NT2/D1 (cell line): ENCODE measurements around the gene PLXNA4.

Source experiments
- DNase-seq: peaks from one replicate; pipeline ENCODE4 v3.0.0-alpha.2; 2011; ENCODE audit warnings: low read depth, low spot score
- H3K27me3 ChIP-seq: 2 replicates; pipeline ENCODE4 v1.6.0; 2011; ENCODE audit warnings: mild to moderate bottlenecking; ENCODE audit not compliant: insufficient read length, insufficient read depth
- H3K36me3 ChIP-seq: 2 replicates; pipeline ENCODE4 v1.6.1; 2011; ENCODE audit warnings: mild to moderate bottlenecking, low read length, mixed read lengths; ENCODE audit not compliant: insufficient read depth, insufficient read length
- H3K4me1 ChIP-seq: 2 replicates; pipeline ENCODE4 v1.5.1; 2011; ENCODE audit not compliant: insufficient read depth, insufficient read length
- H3K4me3 ChIP-seq: 2 replicates; pipeline ENCODE4 v1.5.1; 2011; ENCODE audit warnings: low read depth; ENCODE audit not compliant: insufficient read length
- H3K9ac ChIP-seq: 2 replicates; pipeline ENCODE4 v1.6.0; 2011; ENCODE audit warnings: low read depth; ENCODE audit not compliant: insufficient read length
- H3K9me3 ChIP-seq: 2 replicates; pipeline ENCODE4 v1.5.1; 2011; ENCODE audit warnings: mild to moderate bottlenecking, low read length; ENCODE audit not compliant: insufficient read depth
- SUZ12 ChIP-seq: IDR thresholded peaks from 2 replicates; pipeline ENCODE4 v1.6.1; 2011; ENCODE audit not compliant: insufficient read length, insufficient read depth; ENCODE audit errors: extremely low read depth
- YY1 ChIP-seq: IDR thresholded peaks from 2 replicates; pipeline ENCODE4 v1.6.1; 2011; ENCODE audit not compliant: insufficient read length, insufficient read depth
- ZNF274 ChIP-seq: IDR thresholded peaks from 2 replicates; pipeline ENCODE4 v1.6.1; 2011; ENCODE audit warnings: mild to moderate bottlenecking, low read depth, low read length

The PLXNA4 gene

GRCh38 chr7:132578050-132578370 is 1.7 kb upstream of the PLXNA4 start:
- no peaks in the 10 kb centered on the region for H3K36me3 ChIP-seq
- peaks cover 2% of the 10 kb centered on the region for H3K4me1 ChIP-seq
- no peak for DNase-seq
- H3K9me3 ChIP-seq, result no peaks in the 10 kb centered on the region
- TF ChIP-seq YY1 (no peak), SUZ12 (no peak), ZNF274 (no peak)
- H3K9ac ChIP-seq, result no peak overlapping the region
- peak overlapping the region; percentile 13 for H3K4me3 ChIP-seq
- H3K27me3 ChIP-seq, result peaks cover 58% of the 10 kb centered on the region

GRCh38 chr7:132577206-132578049 is 1.2 kb upstream of the PLXNA4 start:
- TF ChIP-seq YY1 (no peak), SUZ12 (no peak)
- Histone ChIP-seq H3K27me3 (peaks cover 60% of the 10 kb centered on the region), H3K4me3 (peak overlapping the region; percentile 30), H3K9me3 (no peaks in the 10 kb centered on the region), H3K36me3 (no peaks in the 10 kb centered on the region), H3K4me1 (peaks cover 2% of the 10 kb centered on the region), H3K9ac (no peak overlapping the region)
- DNase-seq, result peak; percentile 63

- TF ChIP-seq SUZ12 (no peak), YY1 (no peak), ZNF274 (no peak)
- no peak for DNase-seq
- Histone ChIP-seq H3K9me3 (no peaks in the 10 kb centered on the region), H3K36me3 (no peaks in the 10 kb centered on the region), H3K4me1 (peaks cover 2% of the 10 kb centered on the region), H3K9ac (peak overlapping the region; percentile 61), H3K27me3 (peaks cover 60% of the 10 kb centered on the region), H3K4me3 (peak overlapping the region; percentile 45)
These were observed 433 bp upstream of the PLXNA4 start for GRCh38 chr7:132576721-132577085.

- H3K4me3 ChIP-seq, result peak overlapping the region; percentile 45
- H3K9me3 ChIP-seq, result no peaks in the 10 kb centered on the region
- peaks cover 2% of the 10 kb centered on the region for H3K4me1 ChIP-seq
- H3K27me3 ChIP-seq, result peaks cover 60% of the 10 kb centered on the region
- peak overlapping the region; percentile 61 for H3K9ac ChIP-seq
- TF ChIP-seq YY1 (no peak), SUZ12 (no peak), ZNF274 (no peak)
- DNase-seq, result peak; percentile 36
- H3K36me3 ChIP-seq, result no peaks in the 10 kb centered on the region
These were observed 770 bp downstream of the PLXNA4 start for GRCh38 chr7:132575419-132575981.

- no peaks in the 10 kb centered on the region for H3K9me3 ChIP-seq
- no peak for DNase-seq
- H3K36me3 ChIP-seq, result no peaks in the 10 kb centered on the region
- H3K27me3 ChIP-seq, result peaks cover 60% of the 10 kb centered on the region
- peaks cover 2% of the 10 kb centered on the region for H3K4me1 ChIP-seq
- H3K9ac ChIP-seq, result no peak overlapping the region
- TF ChIP-seq ZNF274 (no peak), YY1 (no peak), SUZ12 (no peak)
- H3K4me3 ChIP-seq, result no peak overlapping the region
These were observed 2.0 kb downstream of the PLXNA4 start for GRCh38 chr7:132574223-132574622.

- DNase-seq, result no peak
- Histone ChIP-seq H3K36me3 (no peaks in the 10 kb centered on the region), H3K9ac (no peak overlapping the region), H3K4me1 (peaks cover 2% of the 10 kb centered on the region), H3K27me3 (peaks cover 51% of the 10 kb centered on the region), H3K4me3 (no peak overlapping the region), H3K9me3 (no peaks in the 10 kb centered on the region)
- TF ChIP-seq YY1 (no peak), ZNF274 (no peak), SUZ12 (no peak)
These were observed 2.9 kb downstream of the PLXNA4 start for GRCh38 chr7:132573251-132573955.

- Histone ChIP-seq H3K4me3 (no peak overlapping the region), H3K4me1 (peaks cover 2% of the 10 kb centered on the region), H3K36me3 (no peaks in the 10 kb centered on the region), H3K9me3 (no peaks in the 10 kb centered on the region), H3K9ac (no peak overlapping the region), H3K27me3 (peaks cover 43% of the 10 kb centered on the region)
- DNase-seq, result no peak
- TF ChIP-seq YY1 (no peak), SUZ12 (no peak), ZNF274 (no peak)
These were observed 3.7 kb downstream of the PLXNA4 start for GRCh38 chr7:132572526-132572925.
